Measurements from ENCODE around the gene WASL.
"Not testable (repeated sequence)": the region's sequence is repeated elsewhere in the genome, so short reads cannot be mapped to it uniquely, and the experiment has no call there.

The WASL gene

GRCh38 chr7:123734498-123734897 lies 14.3 kb downstream of the WASL start:
- Histone ChIP-seq H3K9me3 (ENCODE audit: control insufficient read depth in 2 of 2, low read length in 2 of 2) (no peaks in the 10 kb centered on the region), H3K4me1 (ENCODE audit: control insufficient read depth, insufficient read depth, low read length) (no peaks in the 10 kb centered on the region), H3K36me3 (ENCODE audit: control insufficient read depth in 2 of 2, insufficient read depth in 2 of 2, low read length in 2 of 2) (no peaks in the 10 kb centered on the region), H3K27ac (ENCODE audit: low read length) (no peak overlapping the region), H3K9ac (ENCODE audit: low read length in 2 of 2) (no peak overlapping the region), H3K27me3 (ENCODE audit: control insufficient read depth in 1 of 2, insufficient read depth in 2 of 2, low read length in 2 of 2) (no peaks in the 10 kb centered on the region), H3K4me3 (ENCODE audit: low read length in 2 of 2) (no peak overlapping the region)

GRCh38 chr7:123732413-123733091 lies 16.3 kb downstream of the WASL start:
- no peak overlapping the region for H3K4me3 ChIP-seq (ENCODE audit: low read length in 2 of 2)
- H3K4me1 ChIP-seq (ENCODE audit: control insufficient read depth, insufficient read depth, low read length), result no peaks in the 10 kb centered on the region
- H3K9ac ChIP-seq (ENCODE audit: low read length in 2 of 2), result no peak overlapping the region
- no peak overlapping the region for H3K27ac ChIP-seq (ENCODE audit: low read length)
- H3K36me3 ChIP-seq (ENCODE audit: control insufficient read depth in 2 of 2, insufficient read depth in 2 of 2, low read length in 2 of 2), result no peaks in the 10 kb centered on the region
- no peaks in the 10 kb centered on the region for H3K27me3 ChIP-seq (ENCODE audit: control insufficient read depth in 1 of 2, insufficient read depth in 2 of 2, low read length in 2 of 2)
- no peaks in the 10 kb centered on the region for H3K9me3 ChIP-seq (ENCODE audit: control insufficient read depth in 2 of 2, low read length in 2 of 2)

- H3K36me3 ChIP-seq (ENCODE audit: control insufficient read depth in 2 of 2, insufficient read depth in 2 of 2, low read length in 2 of 2), result no peaks in the 10 kb centered on the region
- H3K9me3 ChIP-seq (ENCODE audit: control insufficient read depth in 2 of 2, low read length in 2 of 2), result no peaks in the 10 kb centered on the region
- H3K9ac ChIP-seq (ENCODE audit: low read length in 2 of 2), result no peak overlapping the region
- H3K4me3 ChIP-seq (ENCODE audit: low read length in 2 of 2), result no peak overlapping the region
- no peaks in the 10 kb centered on the region for H3K4me1 ChIP-seq (ENCODE audit: control insufficient read depth, insufficient read depth, low read length)
- no peaks in the 10 kb centered on the region for H3K27me3 ChIP-seq (ENCODE audit: control insufficient read depth in 1 of 2, insufficient read depth in 2 of 2, low read length in 2 of 2)
- no peak overlapping the region for H3K27ac ChIP-seq (ENCODE audit: low read length)
Measured at GRCh38 chr7:123729218-123729578, 19.6 kb downstream of the WASL start.

- Histone ChIP-seq H3K9ac (ENCODE audit: low read length in 2 of 2) (no peak overlapping the region), H3K9me3 (ENCODE audit: control insufficient read depth in 2 of 2, low read length in 2 of 2) (no peaks in the 10 kb centered on the region), H3K36me3 (ENCODE audit: control insufficient read depth in 2 of 2, insufficient read depth in 2 of 2, low read length in 2 of 2) (no peaks in the 10 kb centered on the region), H3K27ac (ENCODE audit: low read length) (no peak overlapping the region), H3K4me1 (ENCODE audit: control insufficient read depth, insufficient read depth, low read length) (no peaks in the 10 kb centered on the region), H3K27me3 (ENCODE audit: control insufficient read depth in 1 of 2, insufficient read depth in 2 of 2, low read length in 2 of 2) (no peaks in the 10 kb centered on the region), H3K4me3 (ENCODE audit: low read length in 2 of 2) (no peak overlapping the region)
Measured at GRCh38 chr7:123727071-123727837, 21.5 kb downstream of the WASL start.

GRCh38 chr7:123725586-123726171 lies 23.1 kb downstream of the WASL start:
- Histone ChIP-seq H3K36me3 (ENCODE audit: control insufficient read depth in 2 of 2, insufficient read depth in 2 of 2, low read length in 2 of 2) (no peaks in the 10 kb centered on the region), H3K4me1 (ENCODE audit: control insufficient read depth, insufficient read depth, low read length) (no peaks in the 10 kb centered on the region), H3K27ac (ENCODE audit: low read length) (no peak overlapping the region), H3K27me3 (ENCODE audit: control insufficient read depth in 1 of 2, insufficient read depth in 2 of 2, low read length in 2 of 2) (no peaks in the 10 kb centered on the region), H3K9ac (ENCODE audit: low read length in 2 of 2) (no peak overlapping the region), H3K4me3 (ENCODE audit: low read length in 2 of 2) (no peak overlapping the region), H3K9me3 (ENCODE audit: control insufficient read depth in 2 of 2, low read length in 2 of 2) (no peaks in the 10 kb centered on the region)

GRCh38 chr7:123724817-123725253 lies 24.0 kb downstream of the WASL start:
- Histone ChIP-seq H3K36me3 (ENCODE audit: control insufficient read depth in 2 of 2, insufficient read depth in 2 of 2, low read length in 2 of 2) (no peaks in the 10 kb centered on the region), H3K27ac (ENCODE audit: low read length) (no peak overlapping the region), H3K27me3 (ENCODE audit: control insufficient read depth in 1 of 2, insufficient read depth in 2 of 2, low read length in 2 of 2) (no peaks in the 10 kb centered on the region), H3K9me3 (ENCODE audit: control insufficient read depth in 2 of 2, low read length in 2 of 2) (no peaks in the 10 kb centered on the region), H3K4me3 (ENCODE audit: low read length in 2 of 2) (no peak overlapping the region), H3K9ac (ENCODE audit: low read length in 2 of 2) (no peak overlapping the region), H3K4me1 (ENCODE audit: control insufficient read depth, insufficient read depth, low read length) (no peaks in the 10 kb centered on the region)

- H3K9me3 ChIP-seq (ENCODE audit: control insufficient read depth in 2 of 2, low read length in 2 of 2), result no peaks in the 10 kb centered on the region
- no peaks in the 10 kb centered on the region for H3K27me3 ChIP-seq (ENCODE audit: control insufficient read depth in 1 of 2, insufficient read depth in 2 of 2, low read length in 2 of 2)
- H3K4me3 ChIP-seq (ENCODE audit: low read length in 2 of 2), result no peak overlapping the region
- H3K9ac ChIP-seq (ENCODE audit: low read length in 2 of 2), result no peak overlapping the region
- no peak overlapping the region for H3K27ac ChIP-seq (ENCODE audit: low read length)
- H3K36me3 ChIP-seq (ENCODE audit: control insufficient read depth in 2 of 2, insufficient read depth in 2 of 2, low read length in 2 of 2), result no peaks in the 10 kb centered on the region
- H3K4me1 ChIP-seq (ENCODE audit: control insufficient read depth, insufficient read depth, low read length), result peaks cover 4% of the 10 kb centered on the region
Measured at GRCh38 chr7:123723913-123724312, 24.9 kb downstream of the WASL start.

- H3K36me3 ChIP-seq (ENCODE audit: control insufficient read depth in 2 of 2, insufficient read depth in 2 of 2, low read length in 2 of 2); H3K27me3 ChIP-seq (ENCODE audit: control insufficient read depth in 1 of 2, insufficient read depth in 2 of 2, low read length in 2 of 2); H3K27ac ChIP-seq (ENCODE audit: low read length); H3K4me1 ChIP-seq (ENCODE audit: control insufficient read depth, insufficient read depth, low read length); H3K9me3 ChIP-seq (ENCODE audit: control insufficient read depth in 2 of 2, low read length in 2 of 2); H3K4me3 ChIP-seq (ENCODE audit: low read length in 2 of 2); H3K9ac ChIP-seq (ENCODE audit: low read length in 2 of 2): not testable (repeated sequence)
Measured at GRCh38 chr7:123720527-123720926, 28.3 kb downstream of the WASL start.

- Histone ChIP-seq H3K27ac (ENCODE audit: low read length) (no peak overlapping the region), H3K9ac (ENCODE audit: low read length in 2 of 2) (no peak overlapping the region), H3K27me3 (ENCODE audit: control insufficient read depth in 1 of 2, insufficient read depth in 2 of 2, low read length in 2 of 2) (no peaks in the 10 kb centered on the region), H3K4me1 (ENCODE audit: control insufficient read depth, insufficient read depth, low read length) (peaks cover 4% of the 10 kb centered on the region), H3K9me3 (ENCODE audit: control insufficient read depth in 2 of 2, low read length in 2 of 2) (no peaks in the 10 kb centered on the region), H3K4me3 (ENCODE audit: low read length in 2 of 2) (no peak overlapping the region), H3K36me3 (ENCODE audit: control insufficient read depth in 2 of 2, insufficient read depth in 2 of 2, low read length in 2 of 2) (no peaks in the 10 kb centered on the region)
Measured at GRCh38 chr7:123719197-123719721, 29.5 kb downstream of the WASL start.

- H3K27ac ChIP-seq (ENCODE audit: low read length), result no peak overlapping the region
- no peaks in the 10 kb centered on the region for H3K36me3 ChIP-seq (ENCODE audit: control insufficient read depth in 2 of 2, insufficient read depth in 2 of 2, low read length in 2 of 2)
- peaks cover 4% of the 10 kb centered on the region for H3K4me1 ChIP-seq (ENCODE audit: control insufficient read depth, insufficient read depth, low read length)
- H3K4me3 ChIP-seq (ENCODE audit: low read length in 2 of 2), result no peak overlapping the region
- H3K27me3 ChIP-seq (ENCODE audit: control insufficient read depth in 1 of 2, insufficient read depth in 2 of 2, low read length in 2 of 2), result no peaks in the 10 kb centered on the region
- no peaks in the 10 kb centered on the region for H3K9me3 ChIP-seq (ENCODE audit: control insufficient read depth in 2 of 2, low read length in 2 of 2)
- no peak overlapping the region for H3K9ac ChIP-seq (ENCODE audit: low read length in 2 of 2)
Measured at GRCh38 chr7:123718773-123719172, 30.0 kb downstream of the WASL start.

- H3K36me3 ChIP-seq (ENCODE audit: control insufficient read depth in 2 of 2, insufficient read depth in 2 of 2, low read length in 2 of 2), result no peaks in the 10 kb centered on the region
- no peaks in the 10 kb centered on the region for H3K27me3 ChIP-seq (ENCODE audit: control insufficient read depth in 1 of 2, insufficient read depth in 2 of 2, low read length in 2 of 2)
- H3K4me3 ChIP-seq (ENCODE audit: low read length in 2 of 2), result no peak overlapping the region
- H3K9ac ChIP-seq (ENCODE audit: low read length in 2 of 2), result no peak overlapping the region
- H3K27ac ChIP-seq (ENCODE audit: low read length), result no peak overlapping the region
- H3K9me3 ChIP-seq (ENCODE audit: control insufficient read depth in 2 of 2, low read length in 2 of 2), result no peaks in the 10 kb centered on the region
- H3K4me1 ChIP-seq (ENCODE audit: control insufficient read depth, insufficient read depth, low read length), result peaks cover 4% of the 10 kb centered on the region
Measured at GRCh38 chr7:123717689-123718088, 31.1 kb downstream of the WASL start.
